ENCODE results near the gene RNF182. TPM values are rescaled to one million over a fixed set of nuclear protein-coding genes. Genes with fewer than 3 reads are reported as not detected.

Gene RNF182
- total and polyA plus RNA-seq, 2 donors (not counting 1 experiment from before 2014, with no cell fraction given) = 0.10 TPM; not detected in 1

- Mint-ChIP-seq H3K4me3 (no peak overlapping the region), H3K27me3 (peaks cover 23% of the 10 kb centered on the region), H3K9me3 (ENCODE audit: insufficient read depth) (peaks cover 5% of the 10 kb centered on the region), H3K27ac (no peak overlapping the region), H3K4me1 (no peaks in the 10 kb centered on the region)
- Histone ChIP-seq H3K36me3 (replicated peaks in 1 of 2; ENCODE audit: control extremely low read depth in 1 of 2, control insufficient read depth in 1 of 2, extremely low read depth in 1 of 2, insufficient read depth in 2 of 2, low read length in 1 of 2) (no peaks in the 10 kb centered on the region), H3K79me2 (ENCODE audit: control insufficient read depth, insufficient read depth, low read length) (no peaks in the 10 kb centered on the region), H3K4me2 (replicated peaks; ENCODE audit: low read depth, low read length, poor library complexity, severe bottlenecking) (no peak overlapping the region), H3K9me3 (ENCODE audit: control extremely low read depth in 1 of 3, control insufficient read depth in 2 of 3, insufficient read depth in 1 of 3, low read length in 2 of 3) (peaks cover 4 to 18% (median 10%) of the 10 kb centered on the region in 3 donors), H3K27ac (ENCODE audit: low read length in 2 of 2) (no peak overlapping the region), H2AFZ (ENCODE audit: insufficient read depth, low read depth, low read length, poor library complexity, severe bottlenecking) (no peak overlapping the region), H3K4me3 (ENCODE audit: control extremely low read depth in 1 of 5, extremely low read depth in 1 of 5, insufficient read depth in 1 of 5, low read depth in 2 of 5, low read length in 4 of 5) (no peak overlapping the region), H3K27me3 (replicated peaks in 1 of 4; ENCODE audit: control extremely low read depth in 1 of 4, control insufficient read depth in 3 of 4, insufficient read depth in 4 of 4, low read length in 3 of 4) (peaks cover 0 to 4% (median 3%) of the 10 kb centered on the region in 4 experiments), H4K20me1 (ENCODE audit: control insufficient read depth, insufficient read depth, low read length, poor library complexity, severe bottlenecking) (no peaks in the 10 kb centered on the region), H3K4me1 (ENCODE audit: control insufficient read depth in 2 of 2, insufficient read depth in 2 of 2, low read length in 2 of 2) (no peaks in the 10 kb centered on the region), H3K9ac (ENCODE audit: low read length) (no peak overlapping the region)
- TF ChIP-seq EZH2 (IDR thresholded peaks at IDR 0.05; ENCODE audit: borderline replicate concordance, insufficient read depth, low read depth, low read length, poor library complexity, severe bottlenecking) (no peak), CTCF (IDR thresholded peaks at IDR 0.05) (no peak)
- ChIA-PET CTCF (no interaction called here), POLR2A (no interaction called here)
- intact Hi-C loops (cut with micrococcal nuclease) = loop anchor here (5.0 kb wide), 1 partner anchor 36 kb away; no protein-coding TSS in a partner anchor
- ATAC-seq (ENCODE audit: low read depth) (no peak), DNase-seq (no peak)
Measured at GRCh38 chr6:13946506-13946905, 21.8 kb downstream of the RNF182 start.

GRCh38 chr6:13947611-13948178 lies 22.9 kb downstream of the RNF182 start:
- intact Hi-C loops (cut with micrococcal nuclease) = loop anchor here (5.0 kb wide), 1 partner anchor 35 kb away; no protein-coding TSS in a partner anchor
- ATAC-seq (ENCODE audit: low read depth) = no peak

More at GRCh38 chr6:13947611-13948178, 22.9 kb downstream of the RNF182 start:
- Histone ChIP-seq H3K9me3 (ENCODE audit: control extremely low read depth in 1 of 3, control insufficient read depth in 2 of 3, insufficient read depth in 1 of 3, low read length in 2 of 3) (peaks cover 4 to 10% (median 10%) of the 10 kb centered on the region in 3 donors), H3K27ac (ENCODE audit: low read length in 2 of 2) (no peak overlapping the region), H4K20me1 (ENCODE audit: control insufficient read depth, insufficient read depth, low read length, poor library complexity, severe bottlenecking) (no peaks in the 10 kb centered on the region), H3K79me2 (ENCODE audit: control insufficient read depth, insufficient read depth, low read length) (no peaks in the 10 kb centered on the region), H3K4me1 (ENCODE audit: control insufficient read depth in 2 of 2, insufficient read depth in 2 of 2, low read length in 2 of 2) (no peaks in the 10 kb centered on the region), H3K4me3 (ENCODE audit: control extremely low read depth in 1 of 5, extremely low read depth in 1 of 5, insufficient read depth in 1 of 5, low read depth in 2 of 5, low read length in 4 of 5) (no peak overlapping the region), H3K4me2 (replicated peaks; ENCODE audit: low read depth, low read length, poor library complexity, severe bottlenecking) (no peak overlapping the region), H3K36me3 (replicated peaks in 1 of 2; ENCODE audit: control extremely low read depth in 1 of 2, control insufficient read depth in 1 of 2, extremely low read depth in 1 of 2, insufficient read depth in 2 of 2, low read length in 1 of 2) (no peaks in the 10 kb centered on the region), H2AFZ (ENCODE audit: insufficient read depth, low read depth, low read length, poor library complexity, severe bottlenecking) (no peak overlapping the region), H3K27me3 (replicated peaks in 1 of 4; ENCODE audit: control extremely low read depth in 1 of 4, control insufficient read depth in 3 of 4, insufficient read depth in 4 of 4, low read length in 3 of 4) (peaks cover 0 to 3% (median 2%) of the 10 kb centered on the region in 4 experiments), H3K9ac (ENCODE audit: low read length) (no peak overlapping the region)
- POLR2A ChIA-PET = no interaction called here
- TF ChIP-seq EZH2 (IDR thresholded peaks at IDR 0.05; ENCODE audit: borderline replicate concordance, insufficient read depth, low read depth, low read length, poor library complexity, severe bottlenecking) (no peak), CTCF (IDR thresholded peaks at IDR 0.05) (no peak)
- peaks cover 21% of the 10 kb centered on the region for H3K27me3 Mint-ChIP-seq
- H3K4me3 Mint-ChIP-seq = no peak overlapping the region
- peaks cover 3% of the 10 kb centered on the region for H3K9me3 Mint-ChIP-seq (ENCODE audit: insufficient read depth)
- H3K4me1 Mint-ChIP-seq = no peaks in the 10 kb centered on the region
- H3K27ac Mint-ChIP-seq = no peak overlapping the region
- CTCF ChIA-PET = no interaction called here
- DNase-seq = no peak

All from B cell (primary cell).